Liver (tissue), 9 donors: ENCODE results near the gene DYNC1LI2. TPM values are rescaled to one million over a fixed set of nuclear protein-coding genes. Genes with fewer than 3 reads are reported as not detected.

ENCODE experiments used
- DNase-seq: peaks from one replicate; pipeline ENCODE4 v3.0.0-alpha.2; 2017; ENCODE audit warnings: low spot score
- H3K27ac ChIP-seq, 2 donors: one replicate each; pipeline ENCODE4 v1.7.0; 2013; ENCODE audit warnings: inconsistent platforms in 2 of 2, low read length in 2 of 2, control low read depth in 1 of 2, low read depth in 1 of 2, mild to moderate bottlenecking in 1 of 2
- H3K27me3 ChIP-seq, 4 donors: one replicate each; pipeline versions ENCODE4 v1.6.1 to v1.7.0; 2013; ENCODE audit warnings: low read length in 3 of 4, inconsistent platforms in 1 of 4, mild to moderate bottlenecking in 1 of 4, moderate library complexity in 1 of 4; ENCODE audit not compliant: control insufficient read depth in 4 of 4, insufficient read depth in 4 of 4
- H3K36me3 ChIP-seq, 4 donors: one replicate each; pipeline versions ENCODE4 v1.6.1 to v1.7.0; 2013; ENCODE audit warnings: low read length in 3 of 4, mild to moderate bottlenecking in 3 of 4, low read depth in 1 of 4, moderate library complexity in 1 of 4; ENCODE audit not compliant: control insufficient read depth in 4 of 4, insufficient read depth in 3 of 4
- H3K4me1 ChIP-seq, 4 donors: one replicate each; pipeline versions ENCODE4 v1.6.1 to v1.7.0; 2013; ENCODE audit warnings: low read length in 3 of 4, mild to moderate bottlenecking in 3 of 4, moderate library complexity in 1 of 4; ENCODE audit not compliant: control insufficient read depth in 4 of 4, insufficient read depth in 4 of 4
- H3K4me3 ChIP-seq, 3 donors: one replicate each; pipeline versions ENCODE4 v1.6.1 to v1.7.0; 2013; ENCODE audit warnings: low read length in 3 of 3, control low read depth in 1 of 3, low read depth in 1 of 3, mild to moderate bottlenecking in 1 of 3
- H3K9ac ChIP-seq, 2 donors: one replicate each; pipeline ENCODE4 v1.7.0; 2013; ENCODE audit warnings: low read length in 2 of 2, mild to moderate bottlenecking in 2 of 2, moderate library complexity in 2 of 2, control low read depth in 1 of 2, low read depth in 1 of 2
- H3K9me3 ChIP-seq, 4 donors: one replicate each; pipeline versions ENCODE4 v1.6.1 to v1.7.0; 2013; ENCODE audit warnings: low read length in 3 of 4; ENCODE audit not compliant: control insufficient read depth in 4 of 4
- CTCF ChIP-seq: fragments of 150-350 bp; IDR thresholded peaks from 2 replicates; pipeline ENCODE4 v1.5.1; 2017; ENCODE audit warnings: improper control_type of control experiment, low read depth, low read length; ENCODE audit not compliant: missing input control
- FOXA1 ChIP-seq: IDR thresholded peaks from 2 replicates; pipeline ENCODE4 v1.6.1; 2016; ENCODE audit warnings: antibody characterized with exemption
- GABPA ChIP-seq, 2 donors: IDR thresholded peaks in 1 of 2; conservative IDR thresholded peaks in 1 of 2; 2 replicates each; pipeline ENCODE4 v1.6.1; 2016; ENCODE audit warnings: antibody characterized with exemption in 2 of 2, mild to moderate bottlenecking in 1 of 2, moderate library complexity in 1 of 2
- HNF4A ChIP-seq, 2 donors: conservative IDR thresholded peaks; 2 replicates each; pipeline ENCODE4 v1.6.1; 2016; ENCODE audit warnings: antibody characterized with exemption in 2 of 2, mild to moderate bottlenecking in 2 of 2
- HNF4G ChIP-seq: IDR thresholded peaks from 2 replicates; pipeline ENCODE4 v1.6.1; 2016; ENCODE audit warnings: antibody characterized with exemption
- JUND ChIP-seq, 2 donors: IDR thresholded peaks; 2 replicates each; pipeline ENCODE4 v1.6.1; 2016; ENCODE audit warnings: antibody characterized with exemption in 2 of 2
- MAX ChIP-seq: IDR thresholded peaks from 2 replicates; pipeline ENCODE4 v1.6.1; 2016; ENCODE audit warnings: antibody characterized with exemption
- NR2F2 ChIP-seq: IDR thresholded peaks from 2 replicates; pipeline ENCODE4 v1.6.1; 2016; ENCODE audit warnings: antibody characterized with exemption
- RXRA ChIP-seq, 2 donors: IDR thresholded peaks; 2 replicates each; pipeline ENCODE4 v1.6.1; 2017 to 2018; ENCODE audit warnings: antibody characterized with exemption in 2 of 2, mild to moderate bottlenecking in 1 of 2
- SP1 ChIP-seq: IDR thresholded peaks from 2 replicates; pipeline ENCODE4 v1.6.1; 2018; ENCODE audit warnings: antibody characterized with exemption, mild to moderate bottlenecking
- ZBTB33 ChIP-seq: IDR thresholded peaks from 2 replicates; pipeline ENCODE4 v1.6.1; 2016; ENCODE audit warnings: antibody characterized with exemption
- WGBS: extraction: QIAGEN DNeasy Blood & Tissue Kit; methylation state at CpG from one replicate; pipeline ENCODE4 v1.1.7; 2013; 5-methylcytosine and 5-hydroxymethylcytosine counted together
- polyA plus RNA-seq, 2 donors: library from polyadenylated mRNA; stranded (reverse) in 1 of 2; unstranded in 1 of 2; fragments of 200-250 nt in 1 of 2; fragments of >200 nt in 1 of 2; fragmentation: Nextera tagmentation in 1 of 2; extraction: Ambion mirVana in 1 of 2; gene quantifications; one replicate each; pipeline versions ENCODE4 v1.2.1 to v1.2.3, GENCODE V29; 2013 to 2015
- total RNA-seq, 2 donors: library from RNA; depleted of rRNA; stranded (reverse); fragments of >200 nt; gene quantifications; one replicate each; pipeline ENCODE4 v1.2.3, GENCODE V29; 2014
- TF ChIP-seq, protein P1 (sequence below): IDR thresholded peaks from 2 replicates; pipeline ENCODE4 v1.6.1; 2016; ENCODE audit warnings: antibody characterized with exemption
- donor health status: healthy.
- donor health status: healthy.
- donor health status: healthy.
- donor health status: healthy.
- donor health status: healthy.

DYNC1LI2 gene
- total and polyA plus RNA-seq, 4 donors, result 14.2 to 106 (median 35.1) TPM

DNA sequence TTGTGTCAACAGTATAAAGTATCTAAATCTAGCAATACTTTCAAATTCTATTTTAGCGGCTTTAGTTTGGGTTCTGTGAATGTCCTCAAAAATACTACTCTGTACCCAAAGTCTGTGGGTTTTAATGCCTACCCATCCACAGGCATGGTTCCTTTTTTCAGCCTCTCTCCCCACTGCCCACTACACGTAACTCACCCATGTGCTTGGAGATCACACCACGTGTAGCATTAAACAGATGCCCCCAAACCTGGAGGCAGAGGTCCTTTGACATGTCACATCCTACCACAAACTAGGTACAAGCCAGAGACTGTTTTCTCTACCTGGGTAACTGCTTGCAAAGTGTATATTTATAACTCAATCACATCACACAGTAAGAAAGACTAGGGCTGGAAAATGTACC is 5.4 kb downstream of the DYNC1LI2 start:
- Histone ChIP-seq H3K4me3 (no peak overlapping the region), H3K9ac (no peak overlapping the region), H3K4me1 (peaks cover 4 to 37% (median 29%) of the 10 kb centered on the region in 4 donors), H3K9me3 (no peaks in the 10 kb centered on the region), H3K27ac (no peak overlapping the region), H3K36me3 (peaks cover 6 to 30% (median 25%) of the 10 kb centered on the region in 4 donors), H3K27me3 (no peaks in the 10 kb centered on the region)
- WGBS, result 83% methylated on average over 3 of the region's 3 CpGs
- TF ChIP-seq HNF4G (no peak), FOXA1 (no peak), MAX (no peak), SP1 (no peak), HNF4A (conservative IDR thresholded peaks at IDR 0.05) (no peak), ZBTB33 (no peak)
- DNase-seq, result no peak

- peaks cover 0 to 26% (median 19%) of the 10 kb centered on the region in 4 donors for H3K4me1 ChIP-seq
- WGBS, result 64% methylated on average over 10 of the region's 10 CpGs
- DNase-seq, result no peak
- TF ChIP-seq ZBTB33 (no peak), MAX (no peak), NR2F2 (no peak), GABPA (IDR thresholded peaks at IDR 0.05 in 1 of 2, conservative IDR thresholded peaks at IDR 0.05 in 1 of 2) (no peak), JUND (IDR thresholded peaks at IDR 0.05) (no peak), SP1 (no peak), HNF4A (conservative IDR thresholded peaks at IDR 0.05) (no peak), RXRA (IDR thresholded peaks at IDR 0.05) (no peak), CTCF (no peak), HNF4G (no peak)
- TF ChIP-seq, protein P1, sequence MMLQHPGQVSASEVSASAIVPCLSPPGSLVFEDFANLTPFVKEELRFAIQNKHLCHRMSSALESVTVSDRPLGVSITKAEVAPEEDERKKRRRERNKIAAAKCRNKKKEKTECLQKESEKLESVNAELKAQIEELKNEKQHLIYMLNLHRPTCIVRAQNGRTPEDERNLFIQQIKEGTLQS, result no peak
- no peaks in the 10 kb centered on the region for H3K27me3 ChIP-seq
- peak overlapping the region; percentile 28 to 31 for H3K9ac ChIP-seq
- H3K27ac ChIP-seq, result peak overlapping the region; percentile 72 to 80
- H3K4me3 ChIP-seq, result no peak overlapping the region
- H3K36me3 ChIP-seq, result peaks cover 9 to 24% (median 21%) of the 10 kb centered on the region in 4 donors
- no peaks in the 10 kb centered on the region for H3K9me3 ChIP-seq
Observed at GRCh38 chr16:66741950-66742808, 9.2 kb downstream of the DYNC1LI2 start.
